Measurements from ENCODE around the gene CEP85L. TPM values are rescaled to one million over a fixed set of nuclear protein-coding genes. Genes with fewer than 3 reads are reported as not detected.

Gene CEP85L
- total RNA-seq, result 11.7 and 14.4 TPM in 2 replicates

GRCh38 chr6:118651282-118652050, at the start of gene CEP85L:
TSS of gene CEP85L (minus strand) at chr6:118651591. CDS start at chr6:118651269, 322 bp downstream.

DNA sequence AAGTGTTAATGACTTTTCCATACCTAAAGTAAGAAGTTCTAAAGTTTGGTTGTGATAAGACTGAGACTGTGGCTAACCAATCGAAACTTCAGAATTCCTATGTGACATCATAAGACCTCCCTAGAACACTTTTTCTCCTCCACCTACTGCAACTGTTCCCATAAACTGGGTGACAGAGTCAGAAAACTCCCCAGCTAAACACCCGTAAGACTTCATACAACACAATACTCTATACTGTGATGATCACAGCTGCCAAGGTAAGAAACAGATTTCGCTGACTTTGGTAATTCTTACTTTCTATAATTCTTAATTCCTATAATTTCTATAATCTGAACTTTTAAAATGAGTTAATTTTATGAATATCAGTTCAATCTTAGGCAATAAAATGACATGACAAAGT, 103.3 kb downstream of the CEP85L start, which contains the start of gene PLN:
TSS of gene PLN (plus strand) at position 161 of the 400 bp plus-strand sequence. CDS start 10,626 bp downstream, outside the sequence.

Other genes starting within 250 kb of the CEP85L start
- gene PLN, start 103.3 kb downstream of the CEP85L start, total RNA-seq, result under 0.01 TPM in 1 of 2 replicates, not detected in the other
- gene ASF1A, start 242.6 kb upstream of the CEP85L start, total RNA-seq, result 14.5 and 23.6 TPM in 2 replicates